Heart right ventricle (tissue), 16 donors: ENCODE results near the gene RCL1. TPM values are rescaled to one million over a fixed set of nuclear protein-coding genes. Genes with fewer than 3 reads are reported as not detected.

Experiments
- ATAC-seq, 8 donors: fragments of 200-7000 bp; cut with Tn5 transposase; one replicate each; pipeline ENCODE4 v1.9.1; 2020; ENCODE audit warnings: mild to moderate bottlenecking in 8 of 8, moderate library complexity in 8 of 8, moderate number of reproducible peaks in 1 of 8
- DNase-seq, 2 donors: peaks; one replicate each; pipeline ENCODE4 v3.0.0-alpha.2; 2020
- H3K27ac ChIP-seq, 10 donors: fragments of 200-600 bp; sonication (generic) in 2 of 10; one replicate each; pipeline versions ENCODE4 v1.5.0 to v1.8.0; 2020 to 2022; ENCODE audit warnings: mild to moderate bottlenecking in 3 of 10
- H3K27me3 ChIP-seq, 7 donors: fragments of 200-600 bp; one replicate each; pipeline ENCODE4 v1.8.0; 2021 to 2022; ENCODE audit warnings: mild to moderate bottlenecking in 2 of 7
- H3K36me3 ChIP-seq, 9 donors: fragments of 200-600 bp; sonication (generic) in 1 of 9; one replicate each; pipeline versions ENCODE4 v1.5.0 to v1.8.0; 2020 to 2022; ENCODE audit warnings: mild to moderate bottlenecking in 2 of 9
- H3K4me1 ChIP-seq, 9 donors: fragments of 200-600 bp; sonication (generic) in 1 of 9; one replicate each; pipeline versions ENCODE4 v1.5.0 to v1.8.0; 2020 to 2022; ENCODE audit warnings: mild to moderate bottlenecking in 4 of 9
- H3K4me3 ChIP-seq, 10 donors: fragments of 200-600 bp; sonication (generic) in 2 of 10; one replicate each; pipeline versions ENCODE4 v1.5.0 to v1.8.0; 2020 to 2022; ENCODE audit warnings: mild to moderate bottlenecking in 7 of 10, moderate library complexity in 2 of 10
- H3K9me3 ChIP-seq, 11 donors: fragments of 200-600 bp in 10 of 11; sonication (generic) in 2 of 11; one replicate each; pipeline versions ENCODE4 v1.5.0 to v1.8.0; 2013 to 2022; ENCODE audit warnings: mild to moderate bottlenecking in 2 of 11, control low read depth in 1 of 11, moderate library complexity in 1 of 11
- CTCF ChIP-seq, 9 donors: fragments of 200-600 bp; sonication (generic) in 2 of 9; IDR thresholded peaks; one replicate each; pipeline versions ENCODE4 v1.5.0 to v1.8.0; 2021 to 2022; ENCODE audit warnings: antibody characterized with exemption in 9 of 9, mild to moderate bottlenecking in 5 of 9, moderate library complexity in 1 of 9
- WGBS, 2 donors: extraction: QIAGEN DNeasy Blood & Tissue Kit; methylation state at CpG; one replicate each; pipeline ENCODE4 v1.1.7; 2013; ENCODE audit warnings: inconsistent platforms in 1 of 2; 5-methylcytosine and 5-hydroxymethylcytosine counted together
- intact Hi-C, 10 donors: fragments of 100-400 bp; cut with DNase I; formaldehyde crosslinking; loops; one replicate each; pipeline versions ENCODE4 v1.11.1 to v1.14.2; 2022
- polyA plus RNA-seq, 2 donors: library from polyadenylated mRNA; stranded (reverse); fragments of 200-250 nt; gene quantifications; one replicate each; pipeline ENCODE4 v1.2.3, GENCODE V29; 2013
- total RNA-seq, 10 donors: library from RNA; stranded (reverse); fragmentation: NEBNext Ultra II Directional in 3 of 10; extraction: Animal tissue kit (Norgen Biotek cat#: 25700) in 3 of 10; gene quantifications; one replicate each; pipeline versions ENCODE4 v1.2.1 to v1.2.4, GENCODE V29; 2021 to 2023
- donor health status: Arrhythmogenic right ventricular cardiomyopathy.
- donor health status: ischemic (EF 13 %, LVEDD 7.1; RV severe dilation, severe dysfunction).
- donor health status: healthy with polysubstance abuse.
- donor health status: DM: no; HTN: yes; CAD: no.
- donor health status: DM: no; HTN: no; CAD: no.
- donor health status: ischemic (EF 25% LVEDD 6.9; RV normal size, moderate dysfunction).
- donor health status: ischemic (EF 25% LVEDD 5.7; RV mildly dilated, moderate dysfunction).
- donor health status: healthy.
- donor health status: DM: yes; HTN: yes; CAD: no.
- donor health status: Ischemic cardiomyopathy.
- donor health status: ischemic (EF 35%, LVEDD 5.7; RV mildly dilated, moderate dysfunction).
- donor health status: nonischemic (EF 11% LVEDD 7.7; RV severe dilation, severe dysfunction).
- donor health status: DM: yes; HTN: yes; CAD: no.
- donor health status: PGD.
- donor health status: ischemic (EF 29% LVEDD 5.4; RV normal size, mild dysfunction).
- donor health status: nonischemic (EF 23%, LVEDD 6.1; RV moderate dilation, normal function).

Gene RCL1
- total and polyA plus RNA-seq, 12 donors, result 4.8 to 9.9 (median 6.8) TPM

- Histone ChIP-seq H3K4me1 (peaks cover 0 to 52% (median 36%) of the 10 kb centered on the region in 9 donors), H3K27me3 (no peaks in the 10 kb centered on the region), H3K27ac (no peak overlapping the region), H3K4me3 (no peak overlapping the region), H3K36me3 (no peaks in the 10 kb centered on the region), H3K9me3 (no peaks in the 10 kb centered on the region)
- intact Hi-C loops, result loop anchor here in 6 of 10 donors (5.0 to 10.0 kb wide), 3 partner anchors 34 to 188 kb away; partner anchors contain the start of genes JAK2 (in 6 of the 6) and AK3 (in 2 of the 6)
- DNase-seq (no peak), ATAC-seq (no peak)
- WGBS, 2 donors, result 97% methylated on average over 2 of the region's 2 CpGs
- no peak for TF ChIP-seq CTCF (IDR thresholded peaks at IDR 0.05)
These were observed 3.8 kb downstream of the RCL1 start for GRCh38 chr9:4796530-4796929.

- DNase-seq (peak in 1 of 2 donors; percentile 31), ATAC-seq (no peak)
- H3K27me3 ChIP-seq, result no peaks in the 10 kb centered on the region
- WGBS, 2 donors, result 88 to 94% methylated on average over 4 of the region's 4 CpGs
- peak; percentile 49 to 81 (median 73) for TF ChIP-seq CTCF (IDR thresholded peaks at IDR 0.05)
- peak overlapping the region in 4 of 10 donors; percentile 10 to 46 (median 34) for H3K27ac ChIP-seq
- H3K9me3 ChIP-seq, result no peaks in the 10 kb centered on the region
- no peaks in the 10 kb centered on the region for H3K36me3 ChIP-seq
- intact Hi-C loops, result loop anchor here in 6 of 10 donors (5.0 to 10.0 kb wide), 3 partner anchors 35 to 188 kb away; partner anchors contain the start of genes JAK2 (in 6 of the 6) and AK3 (in 2 of the 6)
- peaks cover 0 to 47% (median 36%) of the 10 kb centered on the region in 9 donors for H3K4me1 ChIP-seq
- no peak overlapping the region for H3K4me3 ChIP-seq
These were observed 4.5 kb downstream of the RCL1 start for GRCh38 chr9:4796988-4797853.

GRCh38 chr9:4797854-4798150 is 5.1 kb downstream of the RCL1 start:
- Histone ChIP-seq H3K4me1 (peaks cover 0 to 46% (median 36%) of the 10 kb centered on the region in 9 donors), H3K4me3 (no peak overlapping the region), H3K27ac (peak overlapping the region in 5 of 10 donors; percentile 10 to 46 (median 26)), H3K27me3 (no peaks in the 10 kb centered on the region), H3K36me3 (no peaks in the 10 kb centered on the region), H3K9me3 (no peaks in the 10 kb centered on the region)
- intact Hi-C loops, result loop anchor here in 6 of 10 donors (5.0 to 10.0 kb wide), 3 partner anchors 36 to 187 kb away; partner anchors contain the start of genes JAK2 (in 6 of the 6) and AK3 (in 2 of the 6)
- WGBS, 2 donors, result 27 to 37% methylated on average over 4 of the region's 4 CpGs
- ATAC-seq (no peak), DNase-seq (no peak)
- TF ChIP-seq CTCF (IDR thresholded peaks at IDR 0.05), result no peak

- Histone ChIP-seq H3K27me3 (no peaks in the 10 kb centered on the region), H3K27ac (peak overlapping the region in 5 of 10 donors; percentile 10 to 46 (median 26)), H3K36me3 (no peaks in the 10 kb centered on the region), H3K4me3 (no peak overlapping the region), H3K9me3 (no peaks in the 10 kb centered on the region), H3K4me1 (peaks cover 0 to 44% (median 34%) of the 10 kb centered on the region in 9 donors)
- no peak for DNase-seq
- peak in 3 of 8 donors; percentile 14 to 43 (median 26) for ATAC-seq
- 75 to 83% methylated on average over 2 of the region's 2 CpGs for WGBS, 2 donors
- intact Hi-C loops, result loop anchor here in 6 of 10 donors (5.0 to 10.0 kb wide), 3 partner anchors 36 to 186 kb away; partner anchors contain the start of genes JAK2 (in 6 of the 6) and AK3 (in 2 of the 6)
- TF ChIP-seq CTCF (IDR thresholded peaks at IDR 0.05), result no peak
These were observed 5.7 kb downstream of the RCL1 start for GRCh38 chr9:4798281-4799032.
